A673 (cell line): Measurements from ENCODE around the gene ARHGEF6. TPM values are rescaled to one million over a fixed set of nuclear protein-coding genes. Genes with fewer than 3 reads are reported as not detected.

Experiments
- BruUV-seq: library from RNA; stranded (reverse); fragments of 400-500 nt; replicated peaks from 2 replicates; lab custom pipeline; 2021; lab: Mats Ljungman, UMichigan
- CTCF ChIA-PET: fragments of 300-600 bp; sonication (Branson Sonifier 250); formaldehyde crosslinking; loops from one replicate; lab custom pipeline; 2022; ENCODE audit warnings: antibody characterized with exemption; lab: Charles Lee
- POLR2A ChIA-PET: fragments of 300-600 bp; sonication (Branson Sonifier 250); formaldehyde crosslinking; loops from one replicate; lab custom pipeline; 2022; ENCODE audit warnings: antibody characterized with exemption; ENCODE audit not compliant: low non-redundant PET; lab: Charles Lee
- DNase-seq: peaks from one replicate; pipeline ENCODE4 v3.0.0-alpha.2; 2015; ENCODE audit warnings: low spot score
- H3K27ac ChIP-seq: fragments of 200-600 bp; sonication (generic); 2 replicates; pipeline ENCODE4 v1.5.1; 2016; ENCODE audit warnings: mixed run types, low read depth, mild to moderate bottlenecking, mixed read lengths, antibody characterized with exemption, low read length; ENCODE audit not compliant: poor library complexity, severe bottlenecking
- H3K27me3 ChIP-seq: fragments of 200-600 bp; sonication (generic); replicated peaks from 2 replicates; pipeline ENCODE4 v1.6.1; 2017; ENCODE audit warnings: mixed run types, low read depth, mild to moderate bottlenecking, mixed read lengths, antibody characterized with exemption, low read length; ENCODE audit not compliant: insufficient read depth, poor library complexity
- H3K36me3 ChIP-seq: fragments of 200-600 bp; sonication (generic); 2 replicates; pipeline ENCODE4 v1.6.1; 2016; ENCODE audit warnings: mixed run types, mild to moderate bottlenecking, mixed read lengths, antibody characterized with exemption, low read length; ENCODE audit not compliant: insufficient read depth, poor library complexity, severe bottlenecking
- H3K4me1 ChIP-seq: fragments of 200-600 bp; sonication (generic); 2 replicates; pipeline ENCODE4 v1.6.1; 2017; ENCODE audit warnings: mixed run types, mild to moderate bottlenecking, mixed read lengths, antibody characterized with exemption, low read length; ENCODE audit not compliant: insufficient read depth, poor library complexity, severe bottlenecking
- H3K4me3 ChIP-seq: fragments of 200-600 bp; sonication (generic); 2 replicates; pipeline ENCODE4 v1.5.1; 2016; ENCODE audit warnings: low read depth, mixed run types, mild to moderate bottlenecking, mixed read lengths, low read length; ENCODE audit not compliant: poor library complexity, severe bottlenecking
- H3K9me3 ChIP-seq: fragments of 200-600 bp; sonication (generic); 2 replicates; pipeline ENCODE4 v1.6.1; 2016; ENCODE audit warnings: mixed run types, low read depth, mild to moderate bottlenecking, mixed read lengths, antibody characterized with exemption, low read length; ENCODE audit not compliant: poor library complexity, severe bottlenecking
- EZH2 ChIP-seq: fragments of 200-600 bp; sonication (generic); IDR thresholded peaks from 2 replicates; pipeline ENCODE4 v1.6.1; 2017; ENCODE audit warnings: borderline replicate concordance, low read depth, mild to moderate bottlenecking, mixed read lengths, antibody characterized with exemption, low read length; ENCODE audit not compliant: poor library complexity, severe bottlenecking
- intact Hi-C: fragments of 100-400 bp; cut with micrococcal nuclease; formaldehyde crosslinking; loops from one replicate; pipeline ENCODE4 v1.10.0; 2022; ENCODE audit not compliant: unreplicated experiment
- total RNA-seq: library from RNA; stranded (reverse); gene quantifications from 2 replicates; pipeline ENCODE4 v1.2.3, GENCODE V29; 2021
- TF ChIP-seq, protein P1 (sequence below): fragments of 300-800, 200-600 bp; sonication (generic); conservative IDR thresholded peaks from 2 replicates; pipeline ENCODE4 v1.5.1; 2017; ENCODE audit warnings: low read depth, mild to moderate bottlenecking, antibody characterized with exemption, low read length, moderate library complexity, mixed read lengths

Gene ARHGEF6
- total RNA-seq, 1 experiment from 2014 or later = 11.4 TPM

DNA sequence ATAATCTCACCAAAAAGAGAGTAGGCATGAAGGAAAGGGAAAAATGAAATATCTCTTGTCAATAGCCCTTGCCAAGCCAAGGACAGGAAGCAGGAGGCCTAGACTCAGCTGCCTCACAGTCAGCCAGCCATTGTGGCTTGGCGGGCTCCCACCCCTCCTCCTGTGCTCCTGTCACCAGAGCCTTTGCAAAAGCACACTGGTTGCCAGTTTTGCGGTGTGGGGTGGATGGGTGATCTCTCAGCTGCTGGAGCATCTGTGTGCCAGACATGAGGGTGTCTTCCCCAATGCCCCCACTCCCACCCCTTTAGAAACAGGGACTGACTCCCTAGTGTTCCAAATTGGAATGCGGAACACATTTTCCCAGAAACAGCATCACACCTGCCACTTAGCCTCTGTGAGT, 26.1 kb downstream of the ARHGEF6 start:
- Histone ChIP-seq H3K9me3 (no peaks in the 10 kb centered on the region), H3K4me3 (no peak overlapping the region), H3K27me3 (no peaks in the 10 kb centered on the region), H3K27ac (no peak overlapping the region), H3K36me3 (no peaks in the 10 kb centered on the region), H3K4me1 (peaks cover 9% of the 10 kb centered on the region)
- POLR2A ChIA-PET = no interaction called here
- DNase-seq = no peak
- no TSS peak for BruUV-seq
- no peak for TF ChIP-seq EZH2
- TF ChIP-seq, protein P1, sequence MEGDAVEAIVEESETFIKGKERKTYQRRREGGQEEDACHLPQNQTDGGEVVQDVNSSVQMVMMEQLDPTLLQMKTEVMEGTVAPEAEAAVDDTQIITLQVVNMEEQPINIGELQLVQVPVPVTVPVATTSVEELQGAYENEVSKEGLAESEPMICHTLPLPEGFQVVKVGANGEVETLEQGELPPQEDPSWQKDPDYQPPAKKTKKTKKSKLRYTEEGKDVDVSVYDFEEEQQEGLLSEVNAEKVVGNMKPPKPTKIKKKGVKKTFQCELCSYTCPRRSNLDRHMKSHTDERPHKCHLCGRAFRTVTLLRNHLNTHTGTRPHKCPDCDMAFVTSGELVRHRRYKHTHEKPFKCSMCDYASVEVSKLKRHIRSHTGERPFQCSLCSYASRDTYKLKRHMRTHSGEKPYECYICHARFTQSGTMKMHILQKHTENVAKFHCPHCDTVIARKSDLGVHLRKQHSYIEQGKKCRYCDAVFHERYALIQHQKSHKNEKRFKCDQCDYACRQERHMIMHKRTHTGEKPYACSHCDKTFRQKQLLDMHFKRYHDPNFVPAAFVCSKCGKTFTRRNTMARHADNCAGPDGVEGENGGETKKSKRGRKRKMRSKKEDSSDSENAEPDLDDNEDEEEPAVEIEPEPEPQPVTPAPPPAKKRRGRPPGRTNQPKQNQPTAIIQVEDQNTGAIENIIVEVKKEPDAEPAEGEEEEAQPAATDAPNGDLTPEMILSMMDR = no peak
- intact Hi-C loops = no loop called here
- CTCF ChIA-PET = interaction anchor here (0.6 kb wide), 1 partner anchor 525 kb away, joined by 3 read pairs; no protein-coding TSS in a partner anchor

DNA sequence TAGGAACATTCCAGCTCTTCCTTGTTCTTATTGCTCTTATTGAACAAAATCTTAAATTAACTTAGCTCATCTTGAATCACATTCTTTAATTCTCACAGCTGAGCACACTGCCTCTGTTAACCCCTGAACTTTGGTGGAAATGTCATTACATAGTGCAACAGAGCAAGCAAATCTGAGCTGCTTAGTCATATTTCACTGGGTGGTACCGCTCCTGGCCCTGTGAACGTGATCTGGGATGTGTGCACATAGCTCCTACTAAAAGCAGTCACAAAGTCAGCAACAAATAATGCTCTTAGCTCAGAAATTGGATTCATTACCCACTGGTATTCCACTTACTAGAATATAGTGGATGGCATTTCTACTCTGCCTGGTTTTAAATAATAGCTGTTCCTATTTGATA, 27.9 kb downstream of the ARHGEF6 start:
- BruUV-seq = no TSS peak
- TF ChIP-seq, protein P1 = no peak
- TF ChIP-seq EZH2 = no peak
- Histone ChIP-seq H3K27ac (no peak overlapping the region), H3K4me3 (no peak overlapping the region), H3K9me3 (no peaks in the 10 kb centered on the region), H3K36me3 (no peaks in the 10 kb centered on the region), H3K4me1 (peaks cover 9% of the 10 kb centered on the region), H3K27me3 (no peaks in the 10 kb centered on the region)
- CTCF ChIA-PET = interaction anchor here (0.6 kb wide), 1 partner anchor 179 kb away, joined by 3 read pairs; no protein-coding TSS in a partner anchor
- intact Hi-C loops = no loop called here
- POLR2A ChIA-PET = no interaction called here
- no peak for DNase-seq

DNA sequence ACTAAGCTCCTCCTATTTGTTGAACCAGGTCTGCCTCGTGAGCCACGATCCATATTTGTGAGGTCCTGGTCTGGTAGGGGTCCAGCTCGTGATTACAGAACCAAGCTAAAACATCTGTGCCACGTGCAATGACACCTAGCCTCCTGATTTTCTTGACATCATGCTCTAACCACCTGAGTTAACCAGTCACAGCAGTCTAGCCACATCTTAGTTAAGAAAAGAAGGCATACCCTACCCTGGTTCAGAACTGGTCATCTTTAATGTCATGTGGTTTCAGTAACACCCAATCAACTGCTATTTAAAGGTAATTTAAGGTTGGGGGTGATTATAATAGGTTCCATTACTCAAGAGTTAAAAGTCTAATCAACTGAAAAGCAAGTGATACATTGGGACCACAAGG, 28.4 kb downstream of the ARHGEF6 start:
- Histone ChIP-seq H3K27ac (no peak overlapping the region), H3K9me3 (no peaks in the 10 kb centered on the region)
- no TSS peak for BruUV-seq

More for the DNA sequence above, 28.4 kb downstream of the ARHGEF6 start:
- CTCF ChIA-PET = interaction anchor here (0.6 kb wide), 1 partner anchor 179 kb away, joined by 3 read pairs; no protein-coding TSS in a partner anchor
- no peak overlapping the region for H3K4me3 ChIP-seq
- POLR2A ChIA-PET = no interaction called here
- H3K4me1 ChIP-seq = peaks cover 9% of the 10 kb centered on the region
- no peaks in the 10 kb centered on the region for H3K27me3 ChIP-seq
- TF ChIP-seq EZH2 = no peak
- TF ChIP-seq, protein P1 = no peak
- DNase-seq = no peak
- intact Hi-C loops = no loop called here
- H3K36me3 ChIP-seq = no peaks in the 10 kb centered on the region
